MM.1S (cell line): Measurements from ENCODE around the gene C4orf17.

ENCODE experiments used
- DNase-seq: peaks from one replicate; pipeline ENCODE4 v3.0.0-alpha.2; 2015
- H2AFZ ChIP-seq: fragments of 300-600 bp; sonication (generic); 2 replicates; pipeline ENCODE4 v1.6.0; 2016; ENCODE audit warnings: antibody characterized with exemption, low read length
- H3F3A ChIP-seq: fragments of 300-600 bp; sonication (generic); 2 replicates; pipeline ENCODE4 v1.6.1; 2016; ENCODE audit warnings: mild to moderate bottlenecking, antibody characterized with exemption, low read length, moderate library complexity, mixed read lengths; ENCODE audit not compliant: insufficient read depth
- H3K27ac ChIP-seq: fragments of 300-600 bp; sonication (generic); 2 replicates; pipeline ENCODE4 v1.5.1; 2016; ENCODE audit warnings: mild to moderate bottlenecking, low read length
- H3K27me3 ChIP-seq: fragments of 300-600 bp; sonication (generic); replicated peaks from 2 replicates; pipeline ENCODE4 v1.6.0; 2016; ENCODE audit warnings: low read length; ENCODE audit not compliant: insufficient read depth
- H3K36me3 ChIP-seq: fragments of 300-600 bp; sonication (generic); replicated peaks from 2 replicates; pipeline ENCODE4 v1.6.1; 2016; ENCODE audit warnings: mild to moderate bottlenecking, low read length, mixed read lengths; ENCODE audit not compliant: insufficient read depth
- H3K4me1 ChIP-seq: fragments of 300-600 bp; sonication (generic); 2 replicates; pipeline ENCODE4 v1.6.1; 2016; ENCODE audit warnings: low read length, mixed read lengths
- H3K4me2 ChIP-seq: fragments of 300-600 bp; sonication (generic); 2 replicates; pipeline ENCODE4 v1.6.0; 2016; ENCODE audit warnings: low read depth, low read length
- H3K4me3 ChIP-seq: fragments of 300-600 bp; sonication (generic); 2 replicates; pipeline ENCODE4 v1.5.1; 2016; ENCODE audit warnings: low read length, mixed read lengths
- H3K79me2 ChIP-seq: fragments of 300-600 bp; sonication (generic); 2 replicates; pipeline ENCODE4 v1.6.1; 2016; ENCODE audit warnings: mixed run types, low read length, mixed read lengths
- H3K9ac ChIP-seq: fragments of 300-600 bp; sonication (generic); 2 replicates; pipeline ENCODE4 v1.6.1; 2016; ENCODE audit warnings: low read length, mixed read lengths
- H3K9me2 ChIP-seq: fragments of 300-600 bp; sonication (generic); replicated peaks from 2 replicates; pipeline ENCODE4 v1.6.1; 2016; ENCODE audit warnings: mild to moderate bottlenecking, low read length, mixed read lengths; ENCODE audit not compliant: insufficient read depth
- H3K9me3 ChIP-seq: fragments of 300-600 bp; sonication (generic); replicated peaks from 2 replicates; pipeline ENCODE4 v1.6.1; 2016; ENCODE audit warnings: mild to moderate bottlenecking, low read length, mixed read lengths; ENCODE audit not compliant: insufficient read depth
- H4K20me1 ChIP-seq: fragments of 300-600 bp; sonication (generic); 2 replicates; pipeline ENCODE4 v1.6.1; 2016; ENCODE audit warnings: mild to moderate bottlenecking, low read length, moderate library complexity, mixed read lengths; ENCODE audit not compliant: insufficient read depth
- CTCF ChIP-seq: fragments of 300-600 bp; sonication (generic); IDR thresholded peaks from 2 replicates; pipeline ENCODE4 v1.5.1; 2016; ENCODE audit warnings: antibody characterized with exemption, low read length, mixed read lengths
- EZH2 ChIP-seq: fragments of 300-600 bp; sonication (generic); optimal IDR thresholded peaks from 2 replicates; pipeline ENCODE3; 2017; ENCODE audit warnings: low read depth, mild to moderate bottlenecking, antibody characterized with exemption, low read length, mixed read lengths
- EZH2phosphoT487 ChIP-seq: fragments of 300-600 bp; sonication (generic); IDR thresholded peaks from 2 replicates; pipeline ENCODE4 v1.6.1; 2018; ENCODE audit warnings: antibody characterized with exemption, low read length

Gene C4orf17

GRCh38 chr4:99573735-99574368, 63.0 kb downstream of the C4orf17 start:
- no peak for DNase-seq
- H3K4me3 ChIP-seq: no peak overlapping the region
- H3K36me3 ChIP-seq: no peaks in the 10 kb centered on the region
- H3K27ac ChIP-seq: no peak overlapping the region
- no peak for TF ChIP-seq EZH2
- TF ChIP-seq CTCF: no peak
- TF ChIP-seq EZH2phosphoT487: no peak
- H3K27me3 ChIP-seq: no peaks in the 10 kb centered on the region
- no peaks in the 10 kb centered on the region for H3K9me3 ChIP-seq
- no peak overlapping the region for H3K9ac ChIP-seq
- H3K9me2 ChIP-seq: no peaks in the 10 kb centered on the region
- no peak overlapping the region for H2AFZ ChIP-seq
- H3K79me2 ChIP-seq: no peaks in the 10 kb centered on the region
- no peaks in the 10 kb centered on the region for H3K4me1 ChIP-seq
- H3F3A ChIP-seq: no peaks in the 10 kb centered on the region
- no peaks in the 10 kb centered on the region for H4K20me1 ChIP-seq
- no peak overlapping the region for H3K4me2 ChIP-seq

- H3K9ac ChIP-seq: no peak within 1 kb of the TSS
- peak within 1 kb of the TSS; percentile 32 for H3K4me2 ChIP-seq
- peak within 1 kb of the TSS; percentile 5; the same call in 1 of the 2 replicates for H3K4me3 ChIP-seq
- H3K27me3 ChIP-seq: no peaks in the 10 kb centered on the region
- H3F3A ChIP-seq: no peaks in the 10 kb centered on the region
- H3K4me1 ChIP-seq: no peaks in the 10 kb centered on the region
- no peaks in the 10 kb centered on the region for H3K9me2 ChIP-seq
- peak within 1 kb of the TSS; percentile 44 for H2AFZ ChIP-seq
- no peaks in the 10 kb centered on the region for H3K9me3 ChIP-seq
- no peak for TF ChIP-seq EZH2
- no peak for TF ChIP-seq EZH2phosphoT487
- TF ChIP-seq CTCF: no peak
- no peaks in the 10 kb centered on the region for H3K36me3 ChIP-seq
- H3K79me2 ChIP-seq: no peaks in the 10 kb centered on the region
- no peaks in the 10 kb centered on the region for H4K20me1 ChIP-seq
- DNase-seq: peak; percentile 28
- H3K27ac ChIP-seq: peak within 1 kb of the TSS; percentile 10; the same call in 1 of the 2 replicates
Observed at GRCh38 chr4:99574530-99575324, 63.9 kb downstream of the C4orf17 start, which contains the start of gene MTTP. MTTP (plus strand) TSS chr4:99574824; CDS start chr4:99574910, 86 bp downstream.

GRCh38 chr4:99578714-99579113, 67.9 kb downstream of the C4orf17 start:
- Histone ChIP-seq H3F3A (no peaks in the 10 kb centered on the region), H3K36me3 (no peaks in the 10 kb centered on the region), H3K9me2 (no peaks in the 10 kb centered on the region), H3K27ac (no peak overlapping the region), H3K4me3 (no peak overlapping the region), H3K9ac (no peak overlapping the region), H2AFZ (no peak overlapping the region), H3K9me3 (no peaks in the 10 kb centered on the region), H3K4me1 (no peaks in the 10 kb centered on the region), H3K4me2 (no peak overlapping the region), H3K79me2 (no peaks in the 10 kb centered on the region), H3K27me3 (no peaks in the 10 kb centered on the region), H4K20me1 (no peaks in the 10 kb centered on the region)
- TF ChIP-seq EZH2 (no peak), CTCF (no peak), EZH2phosphoT487 (no peak)
- DNase-seq: no peak
